Measurements from ENCODE around the gene PNLDC1.
"Not testable (repeated sequence)": the region's sequence is repeated elsewhere in the genome, so short reads cannot be mapped to it uniquely, and the experiment has no call there.

PNLDC1 gene

DNA sequence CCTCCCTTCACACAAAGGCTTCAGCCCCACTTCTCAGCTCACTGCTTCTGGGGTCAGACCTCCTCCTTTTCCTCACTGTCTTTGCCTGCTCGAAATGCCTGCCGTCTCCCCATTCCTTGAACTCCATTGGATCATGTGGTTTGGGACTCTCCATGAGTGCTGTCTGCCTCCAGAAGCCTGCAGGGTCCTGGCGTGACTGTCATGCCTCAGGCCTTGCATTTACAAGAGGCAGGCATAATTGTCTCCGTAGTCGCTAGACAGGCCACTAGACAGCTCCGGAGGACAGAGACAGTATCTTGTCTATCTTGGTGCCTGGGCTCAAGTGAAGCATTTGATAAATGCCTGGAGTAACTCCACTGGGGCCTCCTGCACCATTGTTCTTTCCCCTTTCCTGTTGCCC, 15.3 kb downstream of the PNLDC1 start:
- Histone ChIP-seq H3K4ac (ENCODE audit: low read depth in 1 of 2, low read length in 2 of 2) (no peak overlapping the region), H3K9ac (ENCODE audit: low read length) (no peak overlapping the region), H2BK12ac (ENCODE audit: low read length in 2 of 2) (no peak overlapping the region), H2BK15ac (ENCODE audit: low read depth, poor library complexity, severe bottlenecking) (no peak overlapping the region), H4K91ac (ENCODE audit: low read length) (no peak overlapping the region), H2AK5ac (ENCODE audit: low read length, severe bottlenecking) (no peak overlapping the region), H3K14ac (ENCODE audit: low read length in 2 of 2) (no peak overlapping the region), H3K27me3 (ENCODE audit: control insufficient read depth in 1 of 2, insufficient read depth in 1 of 2, low read length in 2 of 2) (peaks cover 0 to 30% of the 10 kb centered on the region in 2 experiments), H4K8ac (ENCODE audit: low read length) (no peak overlapping the region), H3K27ac (ENCODE audit: low read length, poor library complexity, severe bottlenecking) (no peak overlapping the region), H3K36me3 (ENCODE audit: control insufficient read depth in 1 of 2, insufficient read depth in 2 of 2, low read depth in 1 of 2, low read length in 2 of 2) (peaks cover 0 to 4% of the 10 kb centered on the region in 2 experiments), H2BK5ac (ENCODE audit: low read depth, low read length, poor library complexity, severe bottlenecking) (no peak overlapping the region), H3K79me1 (replicated peaks; ENCODE audit: low read length, poor library complexity, severe bottlenecking) (no peaks in the 10 kb centered on the region), H3K4me3 (ENCODE audit: insufficient read depth in 1 of 2, low read depth in 1 of 2, low read length in 2 of 2) (no peak overlapping the region), H3K4me1 (ENCODE audit: control insufficient read depth, insufficient read depth, low read depth, low read length) (no peaks in the 10 kb centered on the region), H2BK120ac (ENCODE audit: low read depth, low read length) (no peak overlapping the region), H3K4me2 (ENCODE audit: low read length, poor library complexity, severe bottlenecking) (no peak overlapping the region), H2AFZ (ENCODE audit: low read depth, low read length) (no peak overlapping the region), H3K23ac (ENCODE audit: low read length in 2 of 2) (no peak overlapping the region), H3K18ac (ENCODE audit: low read depth in 1 of 2, low read length in 2 of 2) (no peak overlapping the region), H3K9me3 (ENCODE audit: control insufficient read depth, low read length) (no peaks in the 10 kb centered on the region)
- WGBS, result 72% methylated on average over 6 of the region's 6 CpGs
- no peak for DNase-seq

DNA sequence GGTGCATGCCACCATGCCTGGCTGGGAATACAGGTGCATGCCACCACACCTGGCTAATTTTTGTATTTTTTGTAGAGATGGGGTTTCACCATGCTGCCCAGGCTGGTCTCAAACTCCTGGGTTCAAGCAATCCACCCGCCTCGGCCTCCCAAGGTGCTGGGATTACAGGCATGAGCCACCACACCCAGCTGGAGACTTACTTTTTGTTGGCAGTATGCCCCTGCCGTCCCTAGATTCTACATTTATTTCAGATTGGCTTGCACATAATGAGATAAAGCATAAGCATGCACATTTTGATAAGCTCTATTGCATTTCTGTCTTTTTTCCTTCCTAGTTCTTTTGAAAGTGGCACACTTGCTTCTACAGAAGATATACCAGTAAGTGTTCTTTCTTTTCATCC, 16.7 kb downstream of the PNLDC1 start:
- 91% methylated on average over 3 of the region's 3 CpGs for WGBS
- H2BK15ac ChIP-seq (ENCODE audit: low read depth, poor library complexity, severe bottlenecking); H3K23ac ChIP-seq (ENCODE audit: low read length in 2 of 2); H3K4me3 ChIP-seq (ENCODE audit: insufficient read depth in 1 of 2, low read depth in 1 of 2, low read length in 2 of 2); H3K4me1 ChIP-seq (ENCODE audit: control insufficient read depth, insufficient read depth, low read depth, low read length); H3K4ac ChIP-seq (ENCODE audit: low read depth in 1 of 2, low read length in 2 of 2); H2AK5ac ChIP-seq (ENCODE audit: low read length, severe bottlenecking); H4K91ac ChIP-seq (ENCODE audit: low read length); H2BK5ac ChIP-seq (ENCODE audit: low read depth, low read length, poor library complexity, severe bottlenecking); H3K36me3 ChIP-seq (ENCODE audit: control insufficient read depth in 1 of 2, insufficient read depth in 2 of 2, low read depth in 1 of 2, low read length in 2 of 2); H3K79me1 ChIP-seq (replicated peaks; ENCODE audit: low read length, poor library complexity, severe bottlenecking); H2BK120ac ChIP-seq (ENCODE audit: low read depth, low read length); H3K9ac ChIP-seq (ENCODE audit: low read length); H4K8ac ChIP-seq (ENCODE audit: low read length); H2BK12ac ChIP-seq (ENCODE audit: low read length in 2 of 2); H3K27ac ChIP-seq (ENCODE audit: low read length, poor library complexity, severe bottlenecking); H3K14ac ChIP-seq (ENCODE audit: low read length in 2 of 2); H3K4me2 ChIP-seq (ENCODE audit: low read length, poor library complexity, severe bottlenecking); DNase-seq; H2AFZ ChIP-seq (ENCODE audit: low read depth, low read length); H3K9me3 ChIP-seq (ENCODE audit: control insufficient read depth, low read length); H3K18ac ChIP-seq (ENCODE audit: low read depth in 1 of 2, low read length in 2 of 2): not testable (repeated sequence)
- peaks cover 0 to 34% of the 10 kb centered on the region in 2 experiments for H3K27me3 ChIP-seq (ENCODE audit: control insufficient read depth in 1 of 2, insufficient read depth in 1 of 2, low read length in 2 of 2)

DNA sequence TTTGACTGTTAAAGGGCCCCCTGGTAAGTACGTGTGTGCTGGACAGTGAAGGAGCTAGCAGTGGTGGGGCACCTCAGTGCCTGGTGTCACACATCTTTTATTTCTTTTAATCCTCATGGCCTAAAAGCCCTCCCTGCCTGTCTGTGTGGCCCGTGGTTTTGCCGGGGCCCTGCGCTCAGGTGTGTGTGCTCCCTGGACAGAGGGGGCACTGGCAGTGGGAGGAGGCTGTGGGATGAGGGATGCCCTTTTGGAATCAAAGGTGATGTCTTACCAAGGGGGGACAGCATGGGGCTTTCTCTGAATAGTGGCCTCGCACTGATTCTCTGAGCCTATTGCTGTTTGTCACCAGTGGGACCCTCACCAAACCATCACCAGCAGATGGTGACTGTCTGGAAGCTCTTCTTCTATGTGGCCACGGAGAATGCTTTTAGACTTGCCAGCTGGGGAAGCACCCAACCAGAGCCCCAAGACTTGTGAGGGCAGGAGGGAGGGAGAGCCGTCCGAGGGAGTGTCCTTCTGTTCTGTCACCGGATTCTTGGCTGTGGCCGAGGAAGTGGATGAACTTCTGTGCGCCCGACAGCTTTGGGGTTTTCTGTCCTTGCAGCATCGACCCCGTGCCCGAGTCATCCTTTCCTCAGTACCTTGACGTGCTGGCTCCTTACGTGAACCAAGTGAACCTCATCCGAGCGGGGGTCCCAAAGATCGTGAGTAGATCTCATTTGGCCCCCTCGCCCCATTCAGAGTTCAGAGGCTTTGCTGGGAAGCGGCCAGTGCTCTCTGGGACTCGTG, 18.1 kb downstream of the PNLDC1 start:
- H3K4me1 ChIP-seq (ENCODE audit: control insufficient read depth, insufficient read depth, low read depth, low read length), result no peaks in the 10 kb centered on the region
- H3K27me3 ChIP-seq (ENCODE audit: control insufficient read depth in 1 of 2, insufficient read depth in 1 of 2, low read length in 2 of 2), result peaks cover 0 to 39% of the 10 kb centered on the region in 2 experiments
- no peaks in the 10 kb centered on the region for H3K9me3 ChIP-seq (ENCODE audit: control insufficient read depth, low read length)
- H4K91ac ChIP-seq (ENCODE audit: low read length), result no peak overlapping the region
- H3K9ac ChIP-seq (ENCODE audit: low read length), result no peak overlapping the region
- H2AK5ac ChIP-seq (ENCODE audit: low read length, severe bottlenecking), result no peak overlapping the region
- H2AFZ ChIP-seq (ENCODE audit: low read depth, low read length), result no peak overlapping the region
- no peak overlapping the region for H3K27ac ChIP-seq (ENCODE audit: low read length, poor library complexity, severe bottlenecking)
- H2BK120ac ChIP-seq (ENCODE audit: low read depth, low read length), result no peak overlapping the region
- no peak overlapping the region for H4K8ac ChIP-seq (ENCODE audit: low read length)
- no peak overlapping the region for H3K14ac ChIP-seq (ENCODE audit: low read length in 2 of 2)
- no peak overlapping the region for H2BK12ac ChIP-seq (ENCODE audit: low read length in 2 of 2)
- no peak overlapping the region for H2BK5ac ChIP-seq (ENCODE audit: low read depth, low read length, poor library complexity, severe bottlenecking)
- H3K23ac ChIP-seq (ENCODE audit: low read length in 2 of 2), result no peak overlapping the region
- no peak overlapping the region for H3K4ac ChIP-seq (ENCODE audit: low read depth in 1 of 2, low read length in 2 of 2)
- WGBS, result 89% methylated on average over 22 of the region's 23 CpGs
- H2BK15ac ChIP-seq (ENCODE audit: low read depth, poor library complexity, severe bottlenecking), result no peak overlapping the region
- no peak for DNase-seq
- H3K4me2 ChIP-seq (ENCODE audit: low read length, poor library complexity, severe bottlenecking), result no peak overlapping the region
- H3K79me1 ChIP-seq (replicated peaks; ENCODE audit: low read length, poor library complexity, severe bottlenecking), result no peaks in the 10 kb centered on the region
- no peak overlapping the region for H3K18ac ChIP-seq (ENCODE audit: low read depth in 1 of 2, low read length in 2 of 2)
- H3K36me3 ChIP-seq (ENCODE audit: control insufficient read depth in 1 of 2, insufficient read depth in 2 of 2, low read depth in 1 of 2, low read length in 2 of 2), result peaks cover 0 to 4% of the 10 kb centered on the region in 2 experiments
- no peak overlapping the region for H3K4me3 ChIP-seq (ENCODE audit: insufficient read depth in 1 of 2, low read depth in 1 of 2, low read length in 2 of 2)

DNA sequence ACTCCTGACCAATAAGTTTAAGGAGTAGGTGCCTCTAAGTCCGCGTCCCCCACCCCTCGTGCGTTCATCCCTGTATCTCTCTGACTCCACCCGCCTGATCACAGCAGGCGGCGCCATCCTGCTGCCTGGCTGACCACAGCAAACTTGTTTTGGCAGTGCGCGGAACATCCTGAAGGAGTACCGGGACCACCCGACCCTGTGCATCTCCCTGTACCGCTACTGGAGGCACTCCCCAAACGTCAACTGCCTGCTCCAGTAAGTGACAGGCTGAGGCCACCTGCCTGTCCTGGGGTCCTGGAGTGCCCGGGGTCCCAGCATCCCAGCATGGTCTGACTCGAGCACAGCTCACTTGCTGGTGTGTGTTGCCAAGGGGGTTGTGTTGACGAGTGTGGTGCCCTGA, 19.0 kb downstream of the PNLDC1 start:
- Histone ChIP-seq H3K14ac (ENCODE audit: low read length in 2 of 2) (no peak overlapping the region), H4K91ac (ENCODE audit: low read length) (no peak overlapping the region), H2BK120ac (ENCODE audit: low read depth, low read length) (no peak overlapping the region), H2BK15ac (ENCODE audit: low read depth, poor library complexity, severe bottlenecking) (no peak overlapping the region), H3K4me2 (ENCODE audit: low read length, poor library complexity, severe bottlenecking) (no peak overlapping the region), H3K79me1 (replicated peaks; ENCODE audit: low read length, poor library complexity, severe bottlenecking) (no peaks in the 10 kb centered on the region), H2AK5ac (ENCODE audit: low read length, severe bottlenecking) (no peak overlapping the region), H3K9me3 (ENCODE audit: control insufficient read depth, low read length) (no peaks in the 10 kb centered on the region), H3K9ac (ENCODE audit: low read length) (no peak overlapping the region), H3K4me1 (ENCODE audit: control insufficient read depth, insufficient read depth, low read depth, low read length) (no peaks in the 10 kb centered on the region), H4K8ac (ENCODE audit: low read length) (no peak overlapping the region), H3K23ac (ENCODE audit: low read length in 2 of 2) (no peak overlapping the region), H2BK5ac (ENCODE audit: low read depth, low read length, poor library complexity, severe bottlenecking) (no peak overlapping the region), H3K36me3 (ENCODE audit: control insufficient read depth in 1 of 2, insufficient read depth in 2 of 2, low read depth in 1 of 2, low read length in 2 of 2) (peaks cover 0 to 4% of the 10 kb centered on the region in 2 experiments), H2BK12ac (ENCODE audit: low read length in 2 of 2) (no peak overlapping the region), H3K18ac (ENCODE audit: low read depth in 1 of 2, low read length in 2 of 2) (no peak overlapping the region), H3K27me3 (ENCODE audit: control insufficient read depth in 1 of 2, insufficient read depth in 1 of 2, low read length in 2 of 2) (peaks cover 0 to 40% of the 10 kb centered on the region in 2 experiments), H3K27ac (ENCODE audit: low read length, poor library complexity, severe bottlenecking) (no peak overlapping the region), H3K4ac (ENCODE audit: low read depth in 1 of 2, low read length in 2 of 2) (no peak overlapping the region), H2AFZ (ENCODE audit: low read depth, low read length) (no peak overlapping the region), H3K4me3 (ENCODE audit: insufficient read depth in 1 of 2, low read depth in 1 of 2, low read length in 2 of 2) (no peak overlapping the region)
- no peak for DNase-seq
- 91% methylated on average over 16 of the region's 16 CpGs for WGBS

All from mesenchymal stem cell (in vitro differentiated cells and primary cell).